Measurements from ENCODE around the gene CCDC18. TPM values are rescaled to one million over a fixed set of nuclear protein-coding genes. Genes with fewer than 3 reads are reported as not detected.
"Not testable (repeated sequence)": the region's sequence is repeated elsewhere in the genome, so short reads cannot be mapped to it uniquely, and the experiment has no call there.

CCDC18 gene
- total RNA-seq, 3 donors from 2014 or later (not counting 1 experiment from before 2014, with no cell fraction given): 11.7 to 17.2 (median 14.4) TPM

DNA sequence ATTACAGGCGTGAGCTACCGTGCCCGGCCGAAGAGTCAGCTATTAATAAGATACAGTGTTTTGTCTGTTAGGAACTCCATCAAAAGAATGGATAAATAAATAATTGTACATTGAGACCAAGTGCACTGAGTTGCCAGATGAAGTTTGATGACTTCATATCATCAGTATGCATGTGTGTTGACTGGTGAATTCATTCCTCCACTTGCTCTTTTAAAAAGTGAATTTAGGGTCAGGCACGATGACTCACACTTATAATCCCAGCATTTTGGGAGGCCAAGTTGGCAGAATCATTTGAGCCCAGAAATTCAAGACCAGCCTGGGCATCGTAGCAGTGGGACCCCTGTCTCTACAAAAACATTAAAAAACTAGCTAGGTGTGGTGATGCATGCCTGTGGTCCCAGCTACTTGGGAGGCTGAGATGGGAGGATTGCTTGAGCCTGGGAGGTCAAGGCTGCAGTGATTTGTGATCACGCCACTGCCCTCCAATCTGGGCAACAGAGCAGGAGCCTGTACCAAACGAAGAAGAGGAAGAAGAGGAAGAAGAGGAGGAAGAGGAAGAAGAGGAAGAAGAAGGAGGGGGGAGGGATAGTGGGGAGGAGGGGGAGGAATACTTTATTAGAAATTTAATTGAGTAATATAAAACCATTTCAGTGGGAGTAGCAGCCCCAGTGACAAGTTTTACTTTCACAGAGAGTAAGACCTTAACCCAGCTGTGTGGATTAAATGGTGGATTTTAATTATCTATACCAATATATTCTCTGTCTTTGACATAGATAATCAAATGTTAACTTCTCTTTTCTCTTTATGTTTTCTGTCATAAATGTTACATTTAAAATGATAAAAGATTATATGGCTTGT is 74.9 kb downstream of the CCDC18 start:
- no peaks in the 10 kb centered on the region for H3K4me1 ChIP-seq (ENCODE audit: control insufficient read depth, insufficient read depth, low read length)
- no peaks in the 10 kb centered on the region for H3K27me3 ChIP-seq (ENCODE audit: control insufficient read depth, insufficient read depth, low read length)
- H3K36me3 ChIP-seq (ENCODE audit: control insufficient read depth, insufficient read depth, low read length): peaks cover 5% of the 10 kb centered on the region
- no peak for TF ChIP-seq CTCF (IDR thresholded peaks at IDR 0.05)
- intact Hi-C loops (cut with micrococcal nuclease): no loop called here
- no peak overlapping the region for H3K4me3 ChIP-seq (ENCODE audit: low read length)
- Mint-ChIP-seq H3K9me3 (peaks cover 5 to 8% of the 10 kb centered on the region in 2 donors), H3K4me3 (no peak overlapping the region), H3K4me1 (no peaks in the 10 kb centered on the region), H3K36me3 (peaks cover 15% of the 10 kb centered on the region), H3K27me3 (ENCODE audit: low read depth in 2 of 2) (no peaks in the 10 kb centered on the region), H3K27ac (no peak overlapping the region)
- DNase-seq (no peak), ATAC-seq (no peak)
- no peak overlapping the region for H3K27ac ChIP-seq (ENCODE audit: low read length)
- peaks cover 8% of the 10 kb centered on the region for H3K9me3 ChIP-seq (ENCODE audit: control insufficient read depth, insufficient read depth, low read length)
- WGBS (ENCODE audit: insufficient coverage): 95% methylated on average over 8 of the region's 8 CpGs

GRCh38 chr1:93256433-93256832 is 75.9 kb downstream of the CCDC18 start:
- Mint-ChIP-seq H3K4me3 (no peak overlapping the region), H3K27ac (no peak overlapping the region), H3K9me3 (peaks cover 5 to 7% of the 10 kb centered on the region in 2 donors), H3K36me3 (peaks cover 14% of the 10 kb centered on the region), H3K27me3 (ENCODE audit: low read depth in 2 of 2) (no peaks in the 10 kb centered on the region), H3K4me1 (no peaks in the 10 kb centered on the region)
- Histone ChIP-seq H3K9me3 (ENCODE audit: control insufficient read depth, insufficient read depth, low read length) (peaks cover 8% of the 10 kb centered on the region), H3K27me3 (ENCODE audit: control insufficient read depth, insufficient read depth, low read length) (no peaks in the 10 kb centered on the region), H3K4me3 (ENCODE audit: low read length) (no peak overlapping the region), H3K27ac (ENCODE audit: low read length) (no peak overlapping the region), H3K36me3 (ENCODE audit: control insufficient read depth, insufficient read depth, low read length) (peaks cover 5% of the 10 kb centered on the region), H3K4me1 (ENCODE audit: control insufficient read depth, insufficient read depth, low read length) (no peaks in the 10 kb centered on the region)
- intact Hi-C loops (cut with micrococcal nuclease): no loop called here
- no peak for ATAC-seq
- TF ChIP-seq CTCF (IDR thresholded peaks at IDR 0.05): no peak
- 86% methylated on average over 1 of the region's 2 CpGs for WGBS (ENCODE audit: insufficient coverage)
- DNase-seq: no peak

DNA sequence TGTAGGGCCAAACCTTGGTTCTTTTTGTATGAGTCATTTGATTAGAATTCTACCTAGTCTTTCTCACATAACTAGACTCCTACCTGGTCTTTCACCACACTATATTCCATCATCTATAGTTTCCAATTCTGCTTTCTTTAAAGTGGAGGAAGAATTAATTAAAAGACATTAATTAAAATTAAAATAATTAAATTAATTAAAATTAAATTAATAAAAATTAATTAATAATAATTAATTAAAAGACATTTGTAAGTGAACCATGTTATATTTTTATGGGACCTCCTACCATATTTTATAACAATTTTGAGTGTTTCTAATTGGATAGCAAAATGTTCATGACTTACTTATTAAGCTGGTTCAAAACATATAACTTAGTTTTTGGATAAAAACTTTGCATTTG is 77.4 kb downstream of the CCDC18 start:
- intact Hi-C loops (cut with micrococcal nuclease): no loop called here
- peaks cover 0 to 7% of the 10 kb centered on the region in 2 donors for H3K9me3 Mint-ChIP-seq
- H3K9me3 ChIP-seq (ENCODE audit: control insufficient read depth, insufficient read depth, low read length): peaks cover 8% of the 10 kb centered on the region
- H3K27ac ChIP-seq (ENCODE audit: low read length): no peak overlapping the region
- no peak for TF ChIP-seq CTCF (IDR thresholded peaks at IDR 0.05)
- no peak for ATAC-seq
- H3K36me3 ChIP-seq (ENCODE audit: control insufficient read depth, insufficient read depth, low read length): peaks cover 4% of the 10 kb centered on the region
- no peak for DNase-seq
- no peak overlapping the region for H3K27ac Mint-ChIP-seq
- no peaks in the 10 kb centered on the region for H3K27me3 Mint-ChIP-seq (ENCODE audit: low read depth in 2 of 2)
- no peaks in the 10 kb centered on the region for H3K27me3 ChIP-seq (ENCODE audit: control insufficient read depth, insufficient read depth, low read length)
- H3K4me3 Mint-ChIP-seq: no peak overlapping the region
- H3K4me1 ChIP-seq (ENCODE audit: control insufficient read depth, insufficient read depth, low read length): no peaks in the 10 kb centered on the region
- peaks cover 13% of the 10 kb centered on the region for H3K36me3 Mint-ChIP-seq
- H3K4me1 Mint-ChIP-seq: no peaks in the 10 kb centered on the region
- H3K4me3 ChIP-seq (ENCODE audit: low read length): no peak overlapping the region

DNA sequence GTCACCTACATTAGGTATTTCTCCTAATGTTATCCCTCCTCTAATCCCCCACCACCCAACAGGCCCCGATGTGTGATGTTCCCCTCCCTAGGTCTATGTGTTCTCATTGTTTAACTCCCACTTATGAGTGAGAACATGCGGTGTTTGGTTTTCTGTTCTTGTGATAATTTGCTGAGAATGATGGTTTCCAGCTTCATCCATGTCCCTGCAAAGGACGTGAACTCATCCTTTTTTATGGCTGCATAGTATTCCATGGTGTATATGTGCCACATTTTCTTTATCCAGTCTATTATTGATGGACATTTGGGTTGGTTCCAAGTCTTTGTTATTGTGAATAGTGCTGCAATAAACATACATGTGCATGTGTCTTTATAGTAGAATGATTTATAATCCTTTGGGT is 80.2 kb downstream of the CCDC18 start:
- ATAC-seq; H3K27me3 Mint-ChIP-seq (ENCODE audit: low read depth in 2 of 2); DNase-seq; H3K4me3 ChIP-seq (ENCODE audit: low read length); H3K4me1 ChIP-seq (ENCODE audit: control insufficient read depth, insufficient read depth, low read length); H3K27me3 ChIP-seq (ENCODE audit: control insufficient read depth, insufficient read depth, low read length); H3K27ac Mint-ChIP-seq; H3K4me1 Mint-ChIP-seq; intact Hi-C loops (cut with micrococcal nuclease); H3K36me3 ChIP-seq (ENCODE audit: control insufficient read depth, insufficient read depth, low read length); H3K27ac ChIP-seq (ENCODE audit: low read length); H3K4me3 Mint-ChIP-seq; H3K9me3 ChIP-seq (ENCODE audit: control insufficient read depth, insufficient read depth, low read length): not testable (repeated sequence)
- no CpG with 5 or more reads among the region's 3 CpGs for WGBS (ENCODE audit: insufficient coverage)
- H3K9me3 Mint-ChIP-seq: peaks cover 0 to 13% of the 10 kb centered on the region in 2 donors
- peaks cover 32% of the 10 kb centered on the region for H3K36me3 Mint-ChIP-seq
